ENCODE results near the gene C20orf96.
A peak's percentile ranks its signal among the peaks of the same experiment; 100 is the strongest.

The C20orf96 gene

DNA sequence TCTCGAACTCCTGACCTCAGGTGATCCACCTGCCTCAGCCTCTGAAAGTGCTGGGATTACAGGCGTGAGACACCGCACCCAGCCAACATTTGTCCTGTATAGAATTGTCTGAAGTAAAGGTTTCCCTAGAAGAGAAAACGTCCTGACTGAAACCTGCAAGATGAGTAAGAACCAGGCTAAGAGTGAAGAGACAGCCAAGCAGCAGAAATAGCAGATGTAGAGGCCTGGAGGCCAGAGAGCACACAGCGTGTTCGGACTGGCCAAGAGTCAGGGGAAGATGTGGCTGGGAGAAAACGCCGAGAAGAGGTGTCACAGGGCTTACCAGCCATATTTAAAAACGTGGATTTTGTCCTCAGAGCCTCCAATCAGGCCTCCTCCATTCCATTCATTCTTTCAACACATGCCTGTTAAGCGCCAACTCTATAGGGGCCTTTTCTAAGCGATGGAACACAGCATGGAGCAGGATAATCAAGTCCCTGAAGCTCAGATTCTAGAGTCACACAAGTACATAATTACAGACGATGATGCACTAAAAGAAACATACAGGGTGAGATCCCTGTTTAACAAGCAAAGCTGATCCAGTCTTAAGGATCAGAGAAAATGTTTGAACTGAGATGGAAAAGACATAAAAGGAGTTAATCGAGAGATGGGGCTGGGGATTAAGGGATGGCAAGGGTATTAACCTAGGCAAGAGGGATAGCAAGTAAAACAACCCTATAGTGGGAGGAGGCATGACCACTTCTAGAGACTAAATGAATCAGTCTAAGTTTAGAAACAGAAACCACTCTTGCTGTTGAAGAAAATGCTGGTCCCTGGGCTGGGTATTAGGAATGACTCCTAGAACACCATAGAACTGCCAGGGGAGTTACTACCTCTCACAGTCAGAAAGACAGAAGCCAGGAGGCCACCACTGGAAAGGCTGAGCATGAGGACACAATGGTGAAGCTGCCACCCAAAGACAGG, 11.6 kb upstream of the C20orf96 start:
- DNase-seq (ENCODE audit: low spot score), result no peak
- in situ Hi-C loops (cut with MboI; ENCODE audit: low sequenced_read_pairs, unreplicated experiment), result no loop called here
- TF ChIP-seq, protein P1, sequence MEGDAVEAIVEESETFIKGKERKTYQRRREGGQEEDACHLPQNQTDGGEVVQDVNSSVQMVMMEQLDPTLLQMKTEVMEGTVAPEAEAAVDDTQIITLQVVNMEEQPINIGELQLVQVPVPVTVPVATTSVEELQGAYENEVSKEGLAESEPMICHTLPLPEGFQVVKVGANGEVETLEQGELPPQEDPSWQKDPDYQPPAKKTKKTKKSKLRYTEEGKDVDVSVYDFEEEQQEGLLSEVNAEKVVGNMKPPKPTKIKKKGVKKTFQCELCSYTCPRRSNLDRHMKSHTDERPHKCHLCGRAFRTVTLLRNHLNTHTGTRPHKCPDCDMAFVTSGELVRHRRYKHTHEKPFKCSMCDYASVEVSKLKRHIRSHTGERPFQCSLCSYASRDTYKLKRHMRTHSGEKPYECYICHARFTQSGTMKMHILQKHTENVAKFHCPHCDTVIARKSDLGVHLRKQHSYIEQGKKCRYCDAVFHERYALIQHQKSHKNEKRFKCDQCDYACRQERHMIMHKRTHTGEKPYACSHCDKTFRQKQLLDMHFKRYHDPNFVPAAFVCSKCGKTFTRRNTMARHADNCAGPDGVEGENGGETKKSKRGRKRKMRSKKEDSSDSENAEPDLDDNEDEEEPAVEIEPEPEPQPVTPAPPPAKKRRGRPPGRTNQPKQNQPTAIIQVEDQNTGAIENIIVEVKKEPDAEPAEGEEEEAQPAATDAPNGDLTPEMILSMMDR (IDR thresholded peaks at IDR 0.05; ENCODE audit: borderline replicate concordance, control extremely low read depth, extremely low read depth, insufficient read depth, missing control alignments), result no peak

DNA sequence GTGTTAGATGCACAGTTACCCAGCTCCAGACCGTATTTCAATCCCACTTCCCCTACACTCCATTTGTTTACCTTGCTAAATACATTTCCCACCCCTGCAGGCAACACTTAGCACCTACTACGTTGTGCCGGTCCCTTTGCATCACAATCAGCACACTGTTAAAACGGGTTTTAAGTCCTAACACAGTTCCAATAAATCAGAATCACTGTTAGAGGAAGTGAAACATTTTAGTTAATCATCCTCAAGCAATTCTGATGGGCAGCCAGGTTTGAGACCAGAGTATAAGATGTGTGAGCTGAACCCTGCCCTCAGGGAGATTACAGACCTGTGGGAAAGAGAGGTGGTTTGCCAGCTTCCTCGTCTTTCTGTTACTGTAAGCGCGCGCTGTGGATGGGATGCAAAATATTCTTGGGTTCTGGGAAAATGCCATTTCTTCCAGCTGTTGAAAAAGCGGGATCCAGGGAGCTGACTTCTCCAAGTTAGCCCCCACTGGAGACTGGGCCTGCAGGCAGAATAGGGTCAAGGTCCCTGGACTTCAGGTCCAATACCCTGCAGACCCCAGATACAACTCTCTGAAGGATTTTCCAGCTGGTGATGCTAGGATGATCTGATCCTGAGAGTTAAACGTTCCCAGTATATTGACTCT, 9.9 kb upstream of the C20orf96 start:
- no peak for DNase-seq (ENCODE audit: low spot score)
- in situ Hi-C loops (cut with MboI; ENCODE audit: low sequenced_read_pairs, unreplicated experiment), result no loop called here
- TF ChIP-seq, protein P1 (IDR thresholded peaks at IDR 0.05; ENCODE audit: borderline replicate concordance, control extremely low read depth, extremely low read depth, insufficient read depth, missing control alignments), result no peak

DNA sequence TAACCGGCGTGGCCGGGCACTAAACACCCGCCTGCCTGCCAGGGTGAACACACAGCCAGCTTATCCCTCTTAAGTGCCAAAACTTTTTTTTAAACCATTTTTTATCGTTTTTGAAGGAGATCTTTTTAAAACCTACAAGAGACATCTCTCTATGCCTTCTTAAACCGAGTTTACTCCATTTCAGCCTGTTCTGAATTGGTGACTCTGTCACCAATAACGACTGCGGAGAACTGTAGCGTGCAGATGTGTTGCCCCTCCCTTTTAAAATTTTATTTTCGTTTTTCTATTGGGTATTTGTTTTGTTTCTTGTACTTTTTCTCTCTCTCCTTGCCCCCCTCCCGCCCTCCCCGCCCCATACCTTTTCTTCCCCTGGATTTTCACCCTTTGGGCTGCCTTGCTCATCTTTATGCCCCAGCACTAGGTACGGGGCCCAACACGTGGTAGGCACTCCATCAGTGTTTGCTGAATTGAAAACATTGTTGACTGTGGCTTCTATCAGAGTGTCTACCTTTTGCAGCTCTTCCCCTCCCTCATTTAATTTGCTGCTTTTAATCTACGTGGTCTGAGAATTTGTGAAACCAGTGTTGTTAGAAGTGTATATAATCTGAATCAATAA, 8.3 kb upstream of the C20orf96 start:
- TF ChIP-seq, protein P1 (IDR thresholded peaks at IDR 0.05; ENCODE audit: borderline replicate concordance, control extremely low read depth, extremely low read depth, insufficient read depth, missing control alignments), result no peak
- DNase-seq (ENCODE audit: low spot score), result no peak
- in situ Hi-C loops (cut with MboI; ENCODE audit: low sequenced_read_pairs, unreplicated experiment), result no loop called here

DNA sequence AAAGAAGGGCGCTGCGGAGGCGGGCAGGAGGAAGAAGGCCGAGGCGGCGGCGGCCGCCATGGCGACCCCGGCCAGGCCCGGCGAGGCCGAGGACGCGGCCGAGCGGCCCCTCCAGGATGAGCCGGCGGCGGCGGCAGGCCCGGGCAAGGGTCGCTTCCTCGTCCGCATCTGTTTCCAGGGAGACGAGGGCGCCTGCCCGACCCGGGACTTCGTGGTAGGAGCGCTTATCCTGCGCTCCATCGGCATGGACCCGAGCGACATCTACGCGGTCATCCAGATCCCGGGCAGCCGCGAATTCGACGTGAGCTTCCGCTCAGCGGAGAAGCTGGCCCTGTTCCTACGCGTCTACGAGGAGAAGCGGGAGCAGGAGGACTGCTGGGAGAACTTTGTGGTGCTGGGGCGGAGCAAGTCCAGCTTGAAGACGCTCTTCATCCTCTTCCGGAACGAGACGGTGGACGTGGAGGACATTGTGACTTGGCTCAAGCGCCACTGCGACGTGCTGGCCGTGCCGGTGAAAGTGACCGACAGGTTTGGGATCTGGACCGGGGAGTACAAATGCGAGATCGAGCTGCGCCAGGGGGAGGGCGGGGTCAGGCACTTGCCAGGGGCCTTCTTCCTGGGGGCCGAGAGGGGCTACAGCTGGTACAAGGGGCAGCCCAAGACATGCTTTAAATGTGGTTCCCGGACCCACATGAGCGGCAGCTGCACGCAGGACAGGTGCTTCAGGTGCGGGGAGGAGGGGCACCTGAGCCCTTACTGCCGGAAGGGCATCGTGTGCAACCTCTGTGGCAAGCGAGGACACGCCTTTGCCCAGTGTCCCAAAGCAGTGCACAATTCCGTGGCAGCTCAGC, 7.6 kb upstream of the C20orf96 start:
- peak; percentile 69 for DNase-seq (ENCODE audit: low spot score)
- TF ChIP-seq, protein P1 (IDR thresholded peaks at IDR 0.05; ENCODE audit: borderline replicate concordance, control extremely low read depth, extremely low read depth, insufficient read depth, missing control alignments), result no peak
- in situ Hi-C loops (cut with MboI; ENCODE audit: low sequenced_read_pairs, unreplicated experiment), result no loop called here

DNA sequence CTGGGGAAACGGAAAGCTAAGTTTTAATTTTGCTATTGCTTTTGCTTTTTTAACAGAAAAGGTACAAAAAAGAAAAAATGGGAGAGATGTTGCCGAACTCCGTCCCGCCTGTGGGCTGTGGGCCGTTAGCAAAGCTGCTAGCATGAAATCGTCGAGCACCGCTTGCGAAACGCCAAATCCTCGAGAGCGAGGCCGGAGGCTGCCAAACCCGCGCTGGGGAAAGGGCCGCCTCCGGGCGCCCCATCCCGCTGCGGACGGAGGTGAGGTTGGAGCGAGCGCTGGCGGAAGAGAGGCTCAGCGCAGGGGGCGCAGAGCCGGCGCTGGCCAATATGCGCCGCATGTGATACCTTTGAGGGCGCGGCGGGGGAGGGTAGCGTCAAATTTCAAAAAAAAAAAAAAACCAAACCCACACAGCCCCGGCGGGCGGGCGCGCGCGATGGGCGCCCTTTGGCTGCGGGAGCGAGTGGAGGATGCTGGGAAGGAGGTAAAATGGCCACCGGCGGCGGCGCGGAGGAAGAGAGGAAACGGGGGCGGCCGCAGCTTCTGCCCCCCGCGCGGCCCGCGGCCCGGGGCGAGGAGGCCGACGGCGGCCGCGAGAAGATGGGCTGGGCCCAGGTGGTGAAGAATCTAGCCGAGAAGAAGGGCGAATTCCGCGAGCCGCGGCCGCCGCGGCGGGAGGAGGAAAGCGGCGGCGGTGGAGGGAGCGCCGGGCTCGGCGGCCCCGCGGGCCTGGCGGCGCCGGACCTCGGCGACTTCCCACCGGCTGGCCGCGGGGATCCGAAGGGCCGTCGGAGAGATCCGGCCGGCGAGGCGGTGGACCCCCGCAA, 6.8 kb upstream of the C20orf96 start, which contains the start of gene ZCCHC3:
ZCCHC3 (plus strand) TSS at position 473 of the 827 bp plus-strand sequence; CDS start at position 490, 17 bp downstream.
- in situ Hi-C loops (cut with MboI; ENCODE audit: low sequenced_read_pairs, unreplicated experiment), result no loop called here
- TF ChIP-seq, protein P1 (IDR thresholded peaks at IDR 0.05; ENCODE audit: borderline replicate concordance, control extremely low read depth, extremely low read depth, insufficient read depth, missing control alignments), result no peak

More for the DNA sequence above, 6.8 kb upstream of the C20orf96 start, which contains the start of gene ZCCHC3:
- peak; percentile 94 for DNase-seq (ENCODE audit: low spot score)

Data from GM13976 (cell line).